H1 (cell line): ENCODE data around the gene SLC25A48. TPM values are rescaled to one million over a fixed set of nuclear protein-coding genes. Genes with fewer than 3 reads are reported as not detected.

Experiments
- BCL11A ChIP-seq, 2 experiments: IDR thresholded peaks; one replicate each; pipeline ENCODE4 v1.6.1; 2011; ENCODE audit warnings: low read depth in 2 of 2, low read length in 2 of 2, mild to moderate bottlenecking in 2 of 2
- POLR2A ChIP-seq, 2 experiments: IDR thresholded peaks; 1 replicate in 1 of 2; 2 replicates in 1 of 2; pipeline ENCODE4 v1.6.1; 2011; ENCODE audit warnings: low read depth in 2 of 2, low read length in 2 of 2, mild to moderate bottlenecking in 2 of 2; ENCODE audit errors: control extremely low read depth in 1 of 2
- polyA plus RNA-seq, 7 experiments: library from polyadenylated mRNA; depleted of rRNA in 3 of 7; stranded (reverse) in 5 of 7; unstranded in 2 of 7; fragments of >200 nt in 5 of 7; fragments of 200-250 nt in 2 of 7; gene quantifications; 1 replicate in 5 of 7; 2 replicates in 1 of 7; 4 replicates in 1 of 7; pipeline versions ENCODE4 v1.2.1 to v1.2.3, GENCODE V29; 2011 to 2013; ENCODE audit warnings: missing spikeins in 2 of 7, mixed read lengths in 2 of 7
- total RNA-seq: library from RNA; stranded (reverse); fragmentation: NEBNext Ultra II Directional; extraction: Animal tissue kit (Norgen Biotek cat#: 25700); gene quantifications from 2 replicates; pipeline ENCODE4 v1.2.1, GENCODE V29; 2021

The SLC25A48 gene
- total and polyA plus RNA-seq, 2 of the 8 experiments (the other 6 are each of a cell fraction or from before 2014, with no cell fraction given): 1.3 to 1.8 TPM

GRCh38 chr5:135840959-135841358 lies 6.5 kb downstream of the SLC25A48 start (continued):
- TF ChIP-seq POLR2A (IDR thresholded peaks at IDR 0.05; ENCODE audit: control extremely low read depth in 1 of 2, low read depth in 2 of 2, low read length in 2 of 2) (no peak), BCL11A (IDR thresholded peaks at IDR 0.05; ENCODE audit: low read depth in 2 of 2, low read length in 2 of 2) (no peak)
- TF ChIP-seq, all 59 proteins: peak for 0
